Kidney glomerular epithelial cell (primary cell): ENCODE results near the gene C5AR2.
"Not testable (repeated sequence)": the region's sequence is repeated elsewhere in the genome, so short reads cannot be mapped to it uniquely, and the experiment has no call there.

ENCODE experiments used
- DNase-seq: peaks from one replicate; lab custom pipeline; 2025; lab: John Stamatoyannopoulos, UW

Gene C5AR2

GRCh38 chr19:47331931-47332547 is at the start of gene C5AR2:
Gene C5AR2 (plus strand): TSS chr19:47332175. CDS start chr19:47340800, 8,625 bp downstream.
- DNase-seq = no peak

- no peak for DNase-seq
Measured at GRCh38 chr19:47283405-47284059, 48.4 kb upstream of the C5AR2 start.

- peak; percentile 58 for DNase-seq
Measured at GRCh38 chr19:47284324-47284899, 47.6 kb upstream of the C5AR2 start.

- peak; percentile 70 for DNase-seq
Measured at GRCh38 chr19:47296036-47296435, 35.9 kb upstream of the C5AR2 start.

GRCh38 chr19:47300867-47301266 is 31.1 kb upstream of the C5AR2 start:
- DNase-seq = not testable (repeated sequence)

GRCh38 chr19:47302249-47302648 is 29.7 kb upstream of the C5AR2 start:
- DNase-seq = no peak

- no peak for DNase-seq
Measured at GRCh38 chr19:47303966-47304365, 28.0 kb upstream of the C5AR2 start.

GRCh38 chr19:47305309-47305751 is 26.6 kb upstream of the C5AR2 start:
- peak; percentile 50 for DNase-seq

GRCh38 chr19:47306303-47306702 is 25.7 kb upstream of the C5AR2 start:
- no peak for DNase-seq

GRCh38 chr19:47309038-47309437 is 22.9 kb upstream of the C5AR2 start:
- DNase-seq = no peak

- DNase-seq = no peak
Measured at GRCh38 chr19:47309608-47310007, 22.4 kb upstream of the C5AR2 start, which contains the start of gene C5AR1. Gene C5AR1 (plus strand): TSS chr19:47309861. CDS start chr19:47309896, 35 bp downstream.

GRCh38 chr19:47310323-47310722 is 21.7 kb upstream of the C5AR2 start:
- DNase-seq = no peak

GRCh38 chr19:47310819-47311218 is 21.2 kb upstream of the C5AR2 start:
- no peak for DNase-seq

GRCh38 chr19:47312366-47313006 is 19.5 kb upstream of the C5AR2 start:
- no peak for DNase-seq

GRCh38 chr19:47313754-47314295 is 18.1 kb upstream of the C5AR2 start:
- no peak for DNase-seq

GRCh38 chr19:47315125-47315821 is 16.7 kb upstream of the C5AR2 start:
- DNase-seq = peak; percentile 51

- no peak for DNase-seq
Measured at GRCh38 chr19:47316513-47316912, 15.5 kb upstream of the C5AR2 start.

- DNase-seq = no peak
Measured at GRCh38 chr19:47319923-47320871, 11.8 kb upstream of the C5AR2 start.

- no peak for DNase-seq
Measured at GRCh38 chr19:47321630-47322029, 10.3 kb upstream of the C5AR2 start.

- DNase-seq = no peak
Measured at GRCh38 chr19:47322058-47322457, 9.9 kb upstream of the C5AR2 start.

GRCh38 chr19:47323409-47323808 is 8.6 kb upstream of the C5AR2 start:
- no peak for DNase-seq
